GM18505 (cell line): ENCODE results near the gene AGBL4.

Source experiments
- ATAC-seq: cut with Tn5 transposase; IDR thresholded peaks from one replicate; pipeline ENCODE4 v1.9.1; 2021; ENCODE audit not compliant: unreplicated experiment
- POLR2A ChIP-seq: IDR thresholded peaks from 4 replicates; pipeline ENCODE4 v1.6.1; 2011; ENCODE audit warnings: borderline replicate concordance; ENCODE audit not compliant: insufficient read depth, insufficient read length; ENCODE audit errors: extremely low read depth

The AGBL4 gene

DNA sequence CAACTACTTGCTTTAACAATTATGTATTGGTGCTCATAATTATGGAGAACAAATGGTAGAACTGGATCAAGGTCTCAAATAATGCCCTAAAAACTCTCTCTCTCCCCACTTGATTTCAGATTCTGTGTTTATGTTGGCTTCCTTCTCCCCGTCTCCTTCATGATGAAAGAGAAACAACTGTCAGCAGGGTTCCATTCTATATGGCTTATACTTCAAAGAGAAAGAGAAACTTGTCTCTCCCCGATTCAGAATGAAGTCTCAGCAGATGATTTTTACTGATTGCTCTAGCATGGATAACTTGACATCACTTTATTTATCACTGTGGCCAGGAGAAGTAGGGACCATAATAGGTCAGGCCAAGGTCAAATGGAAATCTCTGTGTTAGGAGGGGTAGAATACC lies 575.6 kb downstream of the AGBL4 start:
- no peak for TF ChIP-seq POLR2A
- ATAC-seq = no peak

DNA sequence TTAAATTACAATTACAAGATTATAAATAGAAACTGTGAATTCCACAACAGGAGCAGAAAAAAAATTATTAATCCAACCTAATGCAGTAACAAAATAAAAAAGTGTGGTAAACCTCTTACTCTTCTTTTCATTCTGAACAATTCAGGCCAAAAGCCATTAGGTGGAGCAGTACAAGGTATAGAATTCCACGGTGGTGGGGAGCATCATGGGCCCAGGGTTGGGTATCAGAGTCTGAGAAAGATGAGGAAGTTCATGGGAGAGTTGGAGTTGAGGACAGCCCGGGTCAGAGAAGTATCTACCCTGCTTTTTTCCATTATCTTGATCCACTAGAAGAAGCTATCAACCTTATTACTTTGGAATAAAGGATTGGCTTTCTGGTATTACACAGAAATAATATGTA lies 586.9 kb downstream of the AGBL4 start:
- no peak for ATAC-seq
- TF ChIP-seq POLR2A = no peak

DNA sequence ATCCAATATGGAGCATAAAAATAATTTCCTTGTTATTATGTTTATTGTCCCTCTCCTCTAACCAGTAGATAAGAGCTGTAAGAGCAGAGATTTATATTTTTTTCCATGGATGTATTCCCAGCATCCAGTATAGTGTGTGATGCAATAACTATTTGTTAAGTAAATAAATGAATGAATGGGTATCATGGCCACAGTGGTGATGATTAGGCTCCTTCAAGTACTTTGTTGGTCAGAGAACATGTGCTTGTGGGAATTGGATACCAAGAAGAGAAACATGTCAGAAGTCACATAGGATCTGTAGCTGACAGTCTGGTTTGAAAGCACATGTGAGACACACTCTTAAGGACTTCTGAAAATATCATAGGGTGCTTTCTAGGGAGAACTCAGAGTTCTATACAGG lies 588.5 kb downstream of the AGBL4 start:
- ATAC-seq = no peak
- no peak for TF ChIP-seq POLR2A

DNA sequence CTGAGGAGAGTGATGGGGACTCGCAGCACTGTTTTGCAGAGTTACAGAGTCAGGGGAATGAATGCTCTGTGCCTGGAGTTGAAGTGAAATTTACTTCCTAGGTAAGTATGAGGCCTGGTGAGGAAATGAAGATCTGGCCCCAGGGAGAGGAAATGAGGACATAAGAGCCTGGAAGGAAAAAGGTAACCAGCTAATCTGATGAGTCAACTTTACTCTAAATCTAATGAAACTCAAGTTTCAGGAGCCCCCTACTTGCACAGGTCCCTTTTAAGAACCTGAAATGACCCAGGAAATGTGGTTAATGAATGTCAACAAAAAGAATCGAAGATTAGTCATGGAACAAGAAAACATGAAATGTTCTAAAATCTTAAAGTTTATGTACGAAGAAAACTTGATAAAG lies 599.0 kb downstream of the AGBL4 start:
- ATAC-seq = no peak

DNA sequence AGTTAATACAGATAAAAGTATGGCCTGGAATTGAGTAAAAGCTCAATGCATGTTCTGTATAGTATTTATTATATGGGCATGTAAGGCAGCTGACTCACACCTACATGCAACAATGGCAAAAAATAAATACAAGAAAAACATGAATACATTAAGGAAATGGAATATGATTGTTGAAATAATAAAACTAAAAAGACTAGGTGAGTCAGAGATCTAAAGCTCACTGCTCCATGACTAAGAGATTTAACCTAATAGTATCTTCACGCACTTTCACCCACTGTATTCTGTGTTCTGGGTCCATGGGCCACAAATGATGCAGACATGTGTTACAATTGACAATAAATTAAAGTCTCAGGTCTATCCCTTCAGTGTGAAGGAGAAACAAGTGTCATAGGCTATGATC lies 607.0 kb downstream of the AGBL4 start:
- no peak for ATAC-seq
- no peak for TF ChIP-seq POLR2A

More for the DNA sequence above, 599.0 kb downstream of the AGBL4 start:
- no peak for TF ChIP-seq POLR2A

DNA sequence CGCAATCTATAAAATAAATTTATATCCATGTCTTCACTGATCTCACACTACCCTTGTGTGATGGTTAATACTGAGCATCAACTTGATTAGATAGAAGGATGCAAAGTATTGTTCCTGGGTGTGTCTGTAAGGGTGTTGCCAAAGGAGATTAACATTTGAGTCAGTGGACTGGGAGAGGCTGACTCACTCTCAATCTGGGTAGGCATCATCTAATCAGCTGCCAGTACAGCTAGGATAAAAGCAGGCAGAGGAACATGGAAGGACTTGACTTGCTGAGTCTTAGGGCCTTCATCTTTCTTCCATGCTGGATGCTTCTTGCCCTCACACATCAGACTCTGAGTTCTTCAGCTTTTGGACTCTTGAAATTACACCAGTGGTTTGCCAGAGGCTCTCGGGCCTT lies 615.4 kb downstream of the AGBL4 start:
- TF ChIP-seq POLR2A = no peak
- ATAC-seq = no peak

DNA sequence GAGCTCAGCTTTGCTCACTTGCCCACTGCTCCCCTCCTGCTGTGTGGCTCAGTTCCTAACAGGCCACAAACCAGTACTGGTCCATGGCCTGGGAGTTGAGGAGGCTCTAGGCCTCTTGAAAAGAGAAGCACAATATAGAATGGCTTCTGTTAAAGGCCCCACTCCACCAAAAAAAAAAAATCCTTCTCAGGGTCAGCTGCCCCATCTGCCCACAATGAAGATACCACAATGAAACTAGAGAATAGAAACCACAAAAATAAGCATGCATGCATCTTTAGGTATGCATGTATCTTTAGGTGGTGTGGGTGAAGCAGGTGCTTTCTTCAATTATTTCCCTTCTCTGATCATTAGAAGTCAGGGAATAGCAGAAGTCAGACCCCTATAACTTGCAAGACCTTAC lies 626.7 kb downstream of the AGBL4 start:
- TF ChIP-seq POLR2A = no peak
- no peak for ATAC-seq

DNA sequence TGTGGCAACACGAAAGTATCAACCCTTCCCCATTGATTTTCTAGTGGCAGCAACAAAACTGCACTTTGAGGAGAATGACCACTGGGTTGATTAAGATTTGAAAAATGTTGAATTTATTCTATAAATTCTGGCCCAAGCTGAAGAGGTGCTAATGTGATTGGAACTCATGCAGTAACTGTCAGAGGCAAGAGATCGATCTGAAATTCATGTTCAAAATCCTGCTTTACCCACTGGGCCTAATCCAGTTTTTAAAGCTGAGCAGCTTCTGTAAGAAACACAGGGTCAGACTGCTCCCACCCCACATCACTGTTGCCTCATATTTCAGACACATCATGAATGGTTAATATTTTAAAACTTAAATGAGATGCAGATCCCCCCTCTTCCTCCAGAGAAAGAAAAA lies 629.6 kb downstream of the AGBL4 start:
- no peak for TF ChIP-seq POLR2A
- no peak for ATAC-seq

DNA sequence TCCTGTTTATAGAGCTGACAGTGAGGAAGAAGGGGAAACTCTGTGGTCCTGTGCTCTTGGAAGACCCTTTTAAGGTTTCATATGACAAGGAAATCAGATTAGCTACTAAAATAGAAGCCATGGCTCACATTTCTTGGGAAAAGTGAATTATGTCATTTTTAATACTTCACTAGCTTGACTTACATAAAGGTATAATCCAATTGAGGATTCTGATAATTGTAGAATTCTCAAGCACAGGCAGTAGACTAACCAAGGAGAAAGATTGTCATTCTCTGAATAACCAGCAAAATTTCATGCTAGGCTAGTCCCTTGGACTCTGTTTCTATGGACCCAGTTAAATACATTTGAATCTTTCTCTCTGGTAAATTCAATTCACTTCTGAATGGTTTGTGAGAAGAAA lies 634.1 kb downstream of the AGBL4 start:
- TF ChIP-seq POLR2A = no peak
- no peak for ATAC-seq

DNA sequence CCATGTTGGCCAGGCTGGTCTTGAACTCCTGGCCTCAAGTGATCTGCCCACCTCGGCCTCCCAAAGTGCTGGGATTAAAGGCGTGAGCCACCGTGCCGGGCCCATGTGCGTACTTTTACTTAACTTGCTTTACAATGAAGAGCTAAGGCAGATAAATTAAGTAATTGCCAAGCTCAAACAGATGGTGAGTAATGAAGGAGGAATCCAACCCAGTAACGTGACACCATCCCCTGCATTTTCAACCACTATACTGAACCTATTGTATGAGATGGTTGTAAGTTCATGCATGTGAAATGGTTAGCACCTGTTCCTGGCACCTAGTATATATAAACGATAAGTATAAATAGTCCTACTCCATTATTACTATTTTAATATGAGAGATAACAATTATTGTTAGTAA lies 659.1 kb downstream of the AGBL4 start:
- ATAC-seq = no peak
- no peak for TF ChIP-seq POLR2A

DNA sequence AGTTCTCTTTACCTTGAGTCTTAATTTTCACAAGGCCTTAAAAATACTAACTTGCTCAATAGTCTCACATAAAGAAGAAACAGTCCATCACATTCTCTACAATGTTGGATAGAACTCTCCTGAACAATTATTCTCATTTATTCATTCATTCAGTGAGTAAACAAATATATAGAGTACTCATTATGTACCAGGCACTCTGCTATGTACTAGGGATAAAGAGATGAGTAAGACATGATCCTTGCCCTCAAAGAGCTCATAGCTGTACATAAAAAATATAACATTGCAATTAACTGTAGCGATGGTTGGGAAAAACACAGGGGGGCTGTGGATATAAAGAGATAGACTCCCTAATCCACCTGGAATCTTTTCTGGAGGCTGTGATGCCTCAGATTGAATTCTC lies 660.1 kb downstream of the AGBL4 start:
- ATAC-seq = no peak

DNA sequence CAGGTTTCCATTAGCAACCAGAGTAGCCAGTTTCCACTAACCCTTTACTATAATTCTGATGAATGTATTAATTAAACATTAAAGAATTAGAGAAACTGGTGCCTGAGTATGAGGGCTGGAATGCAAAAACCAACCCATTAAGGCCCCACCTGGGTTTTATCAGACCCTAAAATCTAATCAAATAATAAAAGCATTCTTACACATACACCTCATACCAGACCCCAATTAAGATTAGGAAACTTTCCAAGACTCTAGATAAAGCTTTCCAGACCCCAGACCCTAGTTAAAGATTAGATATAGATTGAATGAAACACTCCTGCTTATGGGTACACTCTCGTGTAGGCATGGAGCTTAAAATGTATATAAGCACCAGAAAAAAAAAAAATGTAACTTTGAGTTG lies 665.7 kb downstream of the AGBL4 start:
- TF ChIP-seq POLR2A = no peak
- no peak for ATAC-seq

More for the DNA sequence above, 660.1 kb downstream of the AGBL4 start:
- no peak for TF ChIP-seq POLR2A

DNA sequence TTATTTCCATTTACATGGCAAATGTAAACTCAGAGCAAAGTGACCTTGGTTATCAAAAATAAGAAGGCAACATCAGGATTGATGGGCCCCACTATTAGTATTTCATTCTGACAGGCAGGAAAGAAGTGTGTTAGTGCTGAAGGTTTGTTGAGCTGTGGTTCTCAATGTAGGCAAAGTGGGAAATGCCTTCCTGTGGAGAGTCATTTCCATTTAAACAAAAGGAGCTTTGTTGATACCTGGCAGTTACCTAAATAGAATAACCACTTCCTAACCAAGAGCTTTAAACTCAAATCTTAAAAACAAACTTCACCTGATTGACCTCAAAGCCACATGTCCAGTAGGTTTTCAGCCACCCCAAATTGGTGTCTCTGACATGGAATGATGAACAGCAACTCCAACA lies 667.2 kb downstream of the AGBL4 start:
- no peak for ATAC-seq
- no peak for TF ChIP-seq POLR2A

DNA sequence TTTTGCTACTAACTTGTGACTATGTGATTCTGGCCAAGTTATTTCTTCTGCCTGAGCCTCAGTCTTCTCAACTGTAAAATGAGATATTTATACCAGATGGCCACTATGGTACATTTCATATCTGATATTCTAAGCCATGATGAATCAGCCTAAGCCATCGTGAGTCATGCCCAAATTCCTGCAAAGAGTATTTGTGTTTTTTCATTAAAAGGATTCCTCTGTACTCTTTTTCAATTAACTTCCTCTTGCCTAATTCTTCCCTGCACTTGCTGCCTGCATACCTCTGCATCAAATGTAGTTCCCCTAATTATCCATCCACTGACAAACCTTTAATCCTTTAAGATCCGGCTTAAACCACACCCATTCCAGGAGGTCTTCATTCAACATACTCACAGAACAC lies 672.0 kb downstream of the AGBL4 start:
- TF ChIP-seq POLR2A = no peak
- ATAC-seq = no peak

DNA sequence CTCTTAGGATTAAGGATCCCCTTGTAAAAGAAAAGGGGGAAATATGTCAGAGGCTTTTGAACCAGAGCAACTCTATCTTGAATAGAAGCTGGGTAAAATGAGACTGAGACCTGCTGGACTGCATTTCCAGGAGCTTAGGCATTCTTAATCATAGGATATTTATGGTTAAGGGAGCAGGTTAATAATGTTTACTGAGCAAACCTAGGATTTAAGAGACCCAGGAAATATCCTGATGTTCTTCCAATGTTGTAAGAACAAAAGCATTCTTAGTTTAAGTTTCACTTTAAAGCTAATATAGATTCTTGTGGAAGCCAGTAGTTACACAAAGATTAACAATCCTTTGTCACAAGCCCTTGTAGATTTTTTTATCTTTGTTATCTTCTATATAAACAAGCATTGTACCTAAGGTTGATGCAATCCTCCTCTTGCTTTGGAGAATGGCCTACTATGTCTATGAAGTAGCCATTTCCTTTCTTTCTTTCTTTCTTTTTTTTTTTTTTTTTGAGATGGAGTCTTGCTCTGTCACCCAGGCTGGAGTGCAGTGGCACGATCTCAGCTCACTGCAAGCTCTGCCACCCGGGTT lies 676.9 kb downstream of the AGBL4 start:
- ATAC-seq = no peak
- TF ChIP-seq POLR2A = no peak
